Smooth muscle cell (in vitro differentiated cells): ENCODE measurements around the gene OR8A1. TPM values are rescaled to one million over a fixed set of nuclear protein-coding genes. Genes with fewer than 3 reads are reported as not detected.

Experiments used
- DNase-seq: peaks from one replicate; lab custom pipeline; 2025; ENCODE audit not compliant: unreplicated experiment; lab: John Stamatoyannopoulos, UW
- H2AFZ ChIP-seq: fragments of 200-600 bp; sonication (generic); 2 replicates; pipeline ENCODE4 v1.6.0; 2016; ENCODE audit warnings: antibody characterized with exemption, low read depth, mild to moderate bottlenecking
- H3F3A ChIP-seq: fragments of 200-600 bp; sonication (generic); 2 replicates; pipeline ENCODE4 v1.6.0; 2017; ENCODE audit warnings: antibody characterized with exemption, low read depth
- H3K27ac ChIP-seq: fragments of 200-600 bp; sonication (generic); 2 replicates; pipeline ENCODE4 v1.5.1; 2016; ENCODE audit warnings: low read depth, mild to moderate bottlenecking
- H3K27me3 ChIP-seq: fragments of 200-600 bp; sonication (generic); 2 replicates; pipeline ENCODE4 v1.6.1; 2016; ENCODE audit warnings: low read depth, mild to moderate bottlenecking
- H3K36me3 ChIP-seq: fragments of 200-600 bp; sonication (generic); 2 replicates; pipeline ENCODE4 v1.5.1; 2016; ENCODE audit warnings: low read depth
- H3K4me1 ChIP-seq: fragments of 200-600 bp; sonication (generic); 2 replicates; pipeline ENCODE4 v1.5.1; 2016; ENCODE audit warnings: low read depth
- H3K4me2 ChIP-seq: fragments of 200-600 bp; sonication (generic); 2 replicates; pipeline ENCODE4 v1.6.0; 2016; ENCODE audit warnings: mild to moderate bottlenecking
- H3K4me3 ChIP-seq: fragments of 200-600 bp; sonication (generic); 2 replicates; pipeline ENCODE4 v1.5.1; 2016; ENCODE audit warnings: mild to moderate bottlenecking
- H3K79me2 ChIP-seq: fragments of 200-600 bp; sonication (generic); 2 replicates; pipeline ENCODE4 v1.6.0; 2016; ENCODE audit warnings: low read depth, mild to moderate bottlenecking
- H3K9ac ChIP-seq: fragments of 200-600 bp; sonication (generic); 2 replicates; pipeline ENCODE4 v1.6.0; 2016; ENCODE audit warnings: low read depth
- H3K9me3 ChIP-seq: fragments of 200-600 bp; sonication (generic); replicated peaks from 2 replicates; pipeline ENCODE4 v1.5.1; 2016; ENCODE audit warnings: low read depth
- H4K20me1 ChIP-seq: fragments of 200-600 bp; sonication (generic); 2 replicates; pipeline ENCODE4 v1.6.0; 2016; ENCODE audit warnings: low read depth
- WGBS: methylation state at CpG from one replicate; pipeline ENCODE4 v1.1.7; 2016; ENCODE audit warnings: low lambda C conversion rate; 5-methylcytosine and 5-hydroxymethylcytosine counted together
- polyA plus RNA-seq: library from polyadenylated mRNA; unstranded; fragments of >200 nt; fragmentation: Nextera tagmentation; extraction: Ambion mirVana; gene quantifications from 2 replicates; pipeline ENCODE4 v1.2.1, GENCODE V29; 2016
- small RNA-seq: library from RNA; depleted of rRNA; stranded (forward); fragments of <200 nt; gene quantifications from one replicate; pipeline ENCODE3, GENCODE V24; 2014
- total RNA-seq: library from RNA; depleted of rRNA; stranded (reverse); fragments of >200 nt; gene quantifications from 2 replicates; pipeline ENCODE4 v1.2.3, GENCODE V29; 2014
- TF ChIP-seq, protein P1 (sequence below): fragments of 200-600 bp; sonication (generic); IDR thresholded peaks from 2 replicates; pipeline ENCODE4 v1.5.1; 2017; ENCODE audit warnings: borderline replicate concordance, mild to moderate bottlenecking, antibody characterized with exemption; ENCODE audit not compliant: insufficient read depth, poor library complexity, severe bottlenecking

OR8A1 gene
- total and polyA plus RNA-seq, 2 experiments from 2014 or later, result not detected

DNA sequence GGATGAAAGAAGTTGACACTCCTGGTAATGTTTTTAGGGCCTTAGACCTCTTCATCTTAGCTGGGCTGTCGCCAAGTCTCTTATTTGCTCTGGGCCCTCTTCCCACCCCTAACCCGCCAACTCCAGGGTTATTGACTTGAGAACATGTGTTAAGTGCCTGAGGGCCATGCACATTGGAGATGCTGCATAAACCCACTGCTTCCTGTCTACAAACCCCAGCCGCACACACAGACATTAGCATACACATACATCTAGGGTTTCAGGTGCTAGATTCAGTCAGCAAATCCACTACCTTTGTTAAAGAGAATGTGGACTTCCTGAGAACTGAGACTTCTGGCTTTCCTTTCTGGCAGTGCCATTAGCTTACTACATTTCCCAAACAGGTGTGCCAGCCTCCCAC lies 42.2 kb downstream of the OR8A1 start:
- H3K9me3 ChIP-seq, result no peaks in the 10 kb centered on the region
- WGBS, result 89% methylated on average over 3 of the region's 3 CpGs
- no peaks in the 10 kb centered on the region for H3K36me3 ChIP-seq
- no peak overlapping the region for H3K27ac ChIP-seq
- no peak overlapping the region for H3K9ac ChIP-seq
- H3K79me2 ChIP-seq, result no peaks in the 10 kb centered on the region
- no peak overlapping the region for H3K4me2 ChIP-seq
- no peaks in the 10 kb centered on the region for H4K20me1 ChIP-seq
- no peaks in the 10 kb centered on the region for H3K4me1 ChIP-seq
- H2AFZ ChIP-seq, result no peak overlapping the region
- TF ChIP-seq, protein P1, sequence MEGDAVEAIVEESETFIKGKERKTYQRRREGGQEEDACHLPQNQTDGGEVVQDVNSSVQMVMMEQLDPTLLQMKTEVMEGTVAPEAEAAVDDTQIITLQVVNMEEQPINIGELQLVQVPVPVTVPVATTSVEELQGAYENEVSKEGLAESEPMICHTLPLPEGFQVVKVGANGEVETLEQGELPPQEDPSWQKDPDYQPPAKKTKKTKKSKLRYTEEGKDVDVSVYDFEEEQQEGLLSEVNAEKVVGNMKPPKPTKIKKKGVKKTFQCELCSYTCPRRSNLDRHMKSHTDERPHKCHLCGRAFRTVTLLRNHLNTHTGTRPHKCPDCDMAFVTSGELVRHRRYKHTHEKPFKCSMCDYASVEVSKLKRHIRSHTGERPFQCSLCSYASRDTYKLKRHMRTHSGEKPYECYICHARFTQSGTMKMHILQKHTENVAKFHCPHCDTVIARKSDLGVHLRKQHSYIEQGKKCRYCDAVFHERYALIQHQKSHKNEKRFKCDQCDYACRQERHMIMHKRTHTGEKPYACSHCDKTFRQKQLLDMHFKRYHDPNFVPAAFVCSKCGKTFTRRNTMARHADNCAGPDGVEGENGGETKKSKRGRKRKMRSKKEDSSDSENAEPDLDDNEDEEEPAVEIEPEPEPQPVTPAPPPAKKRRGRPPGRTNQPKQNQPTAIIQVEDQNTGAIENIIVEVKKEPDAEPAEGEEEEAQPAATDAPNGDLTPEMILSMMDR, result no peak
- no peak for DNase-seq
- no peak overlapping the region for H3K4me3 ChIP-seq
- H3K27me3 ChIP-seq, result no peaks in the 10 kb centered on the region
- H3F3A ChIP-seq, result no peaks in the 10 kb centered on the region

DNA sequence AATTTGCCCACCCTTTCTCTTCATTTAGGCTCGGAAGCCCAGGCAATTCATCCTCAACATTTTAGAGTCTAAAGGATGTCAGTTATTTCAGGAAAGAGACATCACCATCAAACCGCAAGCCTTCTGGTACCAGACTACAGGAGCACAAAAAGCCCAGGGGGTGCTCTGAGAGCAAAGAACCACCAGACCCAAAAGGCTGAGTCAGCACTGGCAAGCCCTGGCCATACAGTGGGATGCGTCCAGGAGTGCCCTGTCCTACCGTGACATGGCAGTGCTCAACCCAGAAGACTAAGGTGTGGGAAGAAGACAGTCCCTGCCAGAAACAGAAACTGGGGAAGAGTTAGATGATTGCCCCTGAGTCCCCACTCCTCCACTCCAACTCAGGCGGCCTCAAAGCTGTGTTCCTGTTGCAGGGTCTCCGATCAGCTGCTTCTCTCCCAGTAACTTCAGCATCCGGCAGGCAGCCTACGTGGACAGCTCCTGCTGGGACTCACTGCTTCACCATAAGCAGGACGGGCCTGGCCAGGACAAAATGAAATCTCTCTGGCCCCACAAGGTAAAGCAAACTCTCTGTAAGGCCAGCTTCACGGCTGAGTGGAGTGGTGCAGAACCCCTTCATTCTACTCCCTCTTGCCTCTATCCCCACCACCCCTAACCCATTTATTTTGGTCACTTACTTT lies 42.9 kb downstream of the OR8A1 start:
- H3K79me2 ChIP-seq, result no peaks in the 10 kb centered on the region
- no peak overlapping the region for H3K4me3 ChIP-seq
- no peak for DNase-seq
- WGBS, result 77% methylated on average over 10 of the region's 10 CpGs
- H3K27ac ChIP-seq, result no peak overlapping the region
- H3K4me1 ChIP-seq, result no peaks in the 10 kb centered on the region
- H3K9me3 ChIP-seq, result no peaks in the 10 kb centered on the region
- H3F3A ChIP-seq, result no peaks in the 10 kb centered on the region
- H2AFZ ChIP-seq, result no peak overlapping the region
- H3K9ac ChIP-seq, result no peak overlapping the region
- TF ChIP-seq, protein P1, result no peak
- H3K27me3 ChIP-seq, result no peaks in the 10 kb centered on the region
- H3K4me2 ChIP-seq, result no peak overlapping the region
- H3K36me3 ChIP-seq, result no peaks in the 10 kb centered on the region
- H4K20me1 ChIP-seq, result no peaks in the 10 kb centered on the region

DNA sequence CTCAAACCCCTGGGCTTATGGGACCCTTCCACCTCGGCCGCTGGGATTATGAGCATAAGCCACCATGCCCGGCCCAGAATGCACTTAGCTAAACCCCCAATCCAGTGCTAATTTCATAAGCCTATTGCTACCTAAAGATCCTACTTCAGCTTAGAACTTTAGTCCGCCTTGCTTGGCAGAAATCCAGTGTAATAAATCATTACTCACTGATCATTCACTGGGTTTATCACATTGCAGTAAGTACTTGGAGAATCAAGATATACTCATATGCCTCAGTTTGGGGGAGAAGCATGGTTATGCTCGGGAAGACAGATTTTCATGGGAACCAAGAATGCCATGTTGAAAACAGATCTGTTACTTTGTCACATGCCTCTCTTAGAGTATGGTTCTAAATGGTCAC lies 49.1 kb downstream of the OR8A1 start:
- H3K27ac ChIP-seq, result no peak overlapping the region
- no peak for DNase-seq
- H3K4me2 ChIP-seq, result no peak overlapping the region
- no peak overlapping the region for H3K9ac ChIP-seq
- no peaks in the 10 kb centered on the region for H3K9me3 ChIP-seq
- no peaks in the 10 kb centered on the region for H3F3A ChIP-seq
- peaks cover 8% of the 10 kb centered on the region for H3K79me2 ChIP-seq
- WGBS, result 86% methylated on average over 5 of the region's 5 CpGs
- H3K36me3 ChIP-seq, result no peaks in the 10 kb centered on the region
- TF ChIP-seq, protein P1, result no peak
- H2AFZ ChIP-seq, result no peak overlapping the region
- H3K27me3 ChIP-seq, result peaks cover 12% of the 10 kb centered on the region
- H3K4me3 ChIP-seq, result no peak overlapping the region
- H4K20me1 ChIP-seq, result peaks cover 6% of the 10 kb centered on the region
- peaks cover 6% of the 10 kb centered on the region for H3K4me1 ChIP-seq

Small RNA genes within 50 kb of the gene (small RNA-seq; reads per million reads assigned to genes)
- not detected for gene OR8A3P

Other genes starting within 250 kb of the OR8A1 start
- not detected in 2 replicates for gene OR8D2, start 249.8 kb upstream of the OR8A1 start, total RNA-seq
- not detected in 2 replicates for gene OR8D2, start 249.8 kb upstream of the OR8A1 start, polyA plus RNA-seq
- gene OR8B2, start 185.5 kb upstream of the OR8A1 start, total RNA-seq, result not detected in 2 replicates
- not detected in 2 replicates for gene OR8B2, start 185.5 kb upstream of the OR8A1 start, polyA plus RNA-seq
- gene OR8B3, start 171.0 kb upstream of the OR8A1 start, total RNA-seq, result not detected in 2 replicates
- gene OR8B3, start 171.0 kb upstream of the OR8A1 start, polyA plus RNA-seq, result not detected in 2 replicates
- gene OR8B4, start 145.1 kb upstream of the OR8A1 start, total RNA-seq, result not detected in 2 replicates
- not detected in 2 replicates for gene OR8B4, start 145.1 kb upstream of the OR8A1 start, polyA plus RNA-seq
- 0.04 TPM in 1 of 2 replicates, not detected in the other for gene OR8B8, start 124.3 kb upstream of the OR8A1 start, total RNA-seq
- gene OR8B8, start 124.3 kb upstream of the OR8A1 start, polyA plus RNA-seq, result not detected in 2 replicates
- gene OR8B12, start 26.3 kb upstream of the OR8A1 start, total RNA-seq, result not detected in 2 replicates
- not detected in 2 replicates for gene OR8B12, start 26.3 kb upstream of the OR8A1 start, polyA plus RNA-seq
- gene PANX3, start 41.4 kb downstream of the OR8A1 start, total RNA-seq, result not detected in 2 replicates
- gene PANX3, start 41.4 kb downstream of the OR8A1 start, polyA plus RNA-seq, result not detected in 2 replicates
- gene TBRG1, start 52.9 kb downstream of the OR8A1 start, total RNA-seq, result 23.4 and 30.6 TPM in 2 replicates
- gene TBRG1, start 52.9 kb downstream of the OR8A1 start, polyA plus RNA-seq, result 28.5 and 28.9 TPM in 2 replicates
- gene SIAE, start 103.7 kb downstream of the OR8A1 start, total RNA-seq, result 12.5 and 14.1 TPM in 2 replicates
- gene SIAE, start 103.7 kb downstream of the OR8A1 start, polyA plus RNA-seq, result 9.7 and 11.5 TPM in 2 replicates
- 6.1 and 12.2 TPM in 2 replicates for gene SPA17, start 103.9 kb downstream of the OR8A1 start, total RNA-seq
- gene SPA17, start 103.9 kb downstream of the OR8A1 start, polyA plus RNA-seq, result 7.4 and 9.2 TPM in 2 replicates
- 1.2 TPM in 1 of 2 replicates, not detected in the other for gene NRGN, start 169.9 kb downstream of the OR8A1 start, total RNA-seq
- 2.0 and 2.8 TPM in 2 replicates for gene NRGN, start 169.9 kb downstream of the OR8A1 start, polyA plus RNA-seq
- gene VSIG2, start 182.3 kb downstream of the OR8A1 start, total RNA-seq, result not detected in 2 replicates
- gene VSIG2, start 182.3 kb downstream of the OR8A1 start, polyA plus RNA-seq, result not detected in 2 replicates
- 0.31 and 0.76 TPM in 2 replicates for gene ESAM, start 192.3 kb downstream of the OR8A1 start, total RNA-seq
- gene ESAM, start 192.3 kb downstream of the OR8A1 start, polyA plus RNA-seq, result 0.94 and 1.5 TPM in 2 replicates
- gene MSANTD2, start 230.4 kb downstream of the OR8A1 start, total RNA-seq, result 18.8 and 25.3 TPM in 2 replicates
- 11.4 and 13.6 TPM in 2 replicates for gene MSANTD2, start 230.4 kb downstream of the OR8A1 start, polyA plus RNA-seq